Neural progenitor cell (in vitro differentiated cells): ENCODE data around the gene STX17. TPM values are rescaled to one million over a fixed set of nuclear protein-coding genes. Genes with fewer than 3 reads are reported as not detected.

Source experiments
- DNase-seq: peaks from one replicate; pipeline ENCODE4 v3.0.0-alpha.2; 2016; ENCODE audit warnings: low spot score
- H2AFZ ChIP-seq: fragments of 200-600 bp; sonication (generic); replicated peaks from 2 replicates; pipeline ENCODE4 v1.6.1; 2016; ENCODE audit warnings: antibody characterized with exemption
- H3F3A ChIP-seq: fragments of 200-600 bp; sonication (generic); 2 replicates; pipeline ENCODE4 v1.6.1; 2016; ENCODE audit warnings: antibody characterized with exemption, low read depth
- H3K27ac ChIP-seq: fragments of 200-600 bp; sonication (generic); 2 replicates; pipeline ENCODE4 v1.5.1; 2016; ENCODE audit warnings: mild to moderate bottlenecking
- H3K27me3 ChIP-seq: fragments of 200-600 bp; sonication (generic); 2 replicates; pipeline ENCODE4 v1.6.1; 2016; ENCODE audit warnings: mild to moderate bottlenecking, moderate library complexity
- H3K36me3 ChIP-seq: fragments of 200-600 bp; sonication (generic); 2 replicates; pipeline ENCODE4 v1.5.1; 2016
- H3K4me1 ChIP-seq: fragments of 200-600 bp; sonication (generic); 2 replicates; pipeline ENCODE4 v1.6.1; 2016; ENCODE audit warnings: mixed run types
- H3K4me2 ChIP-seq: fragments of 200-600 bp; sonication (generic); 2 replicates; pipeline ENCODE4 v1.6.1; 2016
- H3K4me3 ChIP-seq: fragments of 200-600 bp; sonication (generic); 2 replicates; pipeline ENCODE4 v1.5.1; 2016
- H3K79me2 ChIP-seq: fragments of 200-600 bp; sonication (generic); 2 replicates; pipeline ENCODE4 v1.6.1; 2016; ENCODE audit warnings: low read depth
- H3K9ac ChIP-seq: fragments of 200-600 bp; sonication (generic); 2 replicates; pipeline ENCODE4 v1.6.1; 2016
- H3K9me3 ChIP-seq: fragments of 200-600 bp; sonication (generic); 2 replicates; pipeline ENCODE4 v1.5.1; 2016; ENCODE audit warnings: low read depth
- H4K20me1 ChIP-seq: fragments of 200-600 bp; sonication (generic); 2 replicates; pipeline ENCODE4 v1.6.1; 2016; ENCODE audit warnings: low read depth
- H3K27ac Mint-ChIP-seq: 3 replicates; pipeline ENCODE4 v1.8.0; 2021; ENCODE audit warnings: mixed read lengths
- H3K27me3 Mint-ChIP-seq: 2 replicates; pipeline ENCODE4 v1.8.0; 2022; ENCODE audit warnings: low read depth, mild to moderate bottlenecking, inconsistent platforms, moderate library complexity, mixed read lengths; ENCODE audit not compliant: insufficient read depth
- H3K36me3 Mint-ChIP-seq: 3 replicates; pipeline ENCODE4 v1.8.0; 2021; ENCODE audit warnings: mixed read lengths
- H3K4me1 Mint-ChIP-seq: 3 replicates; pipeline ENCODE4 v1.8.0; 2021; ENCODE audit warnings: mixed read lengths
- H3K4me3 Mint-ChIP-seq: 3 replicates; pipeline ENCODE4 v1.8.0; 2021; ENCODE audit warnings: mild to moderate bottlenecking, moderate library complexity, mixed read lengths
- H3K9me3 Mint-ChIP-seq: 3 replicates; pipeline ENCODE4 v1.8.0; 2020; ENCODE audit warnings: mixed read lengths
- EZH2 ChIP-seq: fragments of 200-600 bp; sonication (generic); IDR thresholded peaks from 2 replicates; pipeline ENCODE4 v1.6.1; 2017; ENCODE audit warnings: antibody characterized with exemption, mild to moderate bottlenecking, moderate library complexity
- EZH2phosphoT487 ChIP-seq: fragments of 200-600 bp; sonication (generic); IDR thresholded peaks from 2 replicates; pipeline ENCODE4 v1.6.1; 2017; ENCODE audit warnings: antibody characterized with exemption
- total RNA-seq: library from RNA; depleted of rRNA; stranded (reverse); fragments of >200 nt; gene quantifications from 2 replicates; pipeline ENCODE4 v1.2.3, GENCODE V29; 2015; ENCODE audit warnings: low replicate concordance
- TF ChIP-seq, protein P1 (sequence below): fragments of 200-600 bp; sonication (generic); IDR thresholded peaks from 2 replicates; pipeline ENCODE4 v1.5.1; 2017; ENCODE audit warnings: antibody characterized with exemption, mild to moderate bottlenecking

Gene STX17
- total RNA-seq, 1 donor from 2014 or later = 34.4 TPM

DNA sequence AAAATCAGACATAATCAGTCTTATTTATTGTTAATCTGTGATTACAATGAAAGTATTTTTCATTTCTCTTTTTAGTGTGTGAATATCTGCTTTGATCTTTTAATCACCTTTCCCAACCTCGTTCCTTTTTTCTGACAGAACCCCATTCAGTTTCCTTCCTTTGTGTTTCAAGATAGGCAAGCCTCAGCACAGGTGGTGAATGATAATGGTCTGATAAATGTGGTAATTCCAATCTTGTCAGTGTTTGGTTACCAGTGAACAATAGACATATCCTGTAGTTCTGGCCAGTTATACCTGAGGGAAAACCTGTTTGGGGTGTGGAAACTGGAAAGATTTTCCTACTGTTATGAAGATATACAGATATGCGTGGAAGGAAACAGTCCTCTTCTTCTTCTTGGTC lies 13.5 kb downstream of the STX17 start:
- no peak overlapping the region for H3K9ac ChIP-seq
- no peak overlapping the region for H3K4me2 ChIP-seq
- Mint-ChIP-seq H3K36me3 (peaks cover 25% of the 10 kb centered on the region), H3K4me1 (no peaks in the 10 kb centered on the region), H3K4me3 (no peak overlapping the region), H3K27ac (no peak overlapping the region), H3K27me3 (no peaks in the 10 kb centered on the region), H3K9me3 (peaks cover 5% of the 10 kb centered on the region)
- no peak overlapping the region for H3K4me3 ChIP-seq
- DNase-seq = no peak
- peaks cover 6% of the 10 kb centered on the region for H3K9me3 ChIP-seq
- no peak overlapping the region for H2AFZ ChIP-seq
- H3K36me3 ChIP-seq = peaks cover 3% of the 10 kb centered on the region
- TF ChIP-seq, protein P1, sequence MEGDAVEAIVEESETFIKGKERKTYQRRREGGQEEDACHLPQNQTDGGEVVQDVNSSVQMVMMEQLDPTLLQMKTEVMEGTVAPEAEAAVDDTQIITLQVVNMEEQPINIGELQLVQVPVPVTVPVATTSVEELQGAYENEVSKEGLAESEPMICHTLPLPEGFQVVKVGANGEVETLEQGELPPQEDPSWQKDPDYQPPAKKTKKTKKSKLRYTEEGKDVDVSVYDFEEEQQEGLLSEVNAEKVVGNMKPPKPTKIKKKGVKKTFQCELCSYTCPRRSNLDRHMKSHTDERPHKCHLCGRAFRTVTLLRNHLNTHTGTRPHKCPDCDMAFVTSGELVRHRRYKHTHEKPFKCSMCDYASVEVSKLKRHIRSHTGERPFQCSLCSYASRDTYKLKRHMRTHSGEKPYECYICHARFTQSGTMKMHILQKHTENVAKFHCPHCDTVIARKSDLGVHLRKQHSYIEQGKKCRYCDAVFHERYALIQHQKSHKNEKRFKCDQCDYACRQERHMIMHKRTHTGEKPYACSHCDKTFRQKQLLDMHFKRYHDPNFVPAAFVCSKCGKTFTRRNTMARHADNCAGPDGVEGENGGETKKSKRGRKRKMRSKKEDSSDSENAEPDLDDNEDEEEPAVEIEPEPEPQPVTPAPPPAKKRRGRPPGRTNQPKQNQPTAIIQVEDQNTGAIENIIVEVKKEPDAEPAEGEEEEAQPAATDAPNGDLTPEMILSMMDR = no peak
- no peak for TF ChIP-seq EZH2
- TF ChIP-seq EZH2phosphoT487 = no peak
- H4K20me1 ChIP-seq = no peaks in the 10 kb centered on the region
- no peaks in the 10 kb centered on the region for H3K27me3 ChIP-seq
- H3K4me1 ChIP-seq = no peaks in the 10 kb centered on the region
- no peak overlapping the region for H3K27ac ChIP-seq
- H3F3A ChIP-seq = no peaks in the 10 kb centered on the region
- no peaks in the 10 kb centered on the region for H3K79me2 ChIP-seq

DNA sequence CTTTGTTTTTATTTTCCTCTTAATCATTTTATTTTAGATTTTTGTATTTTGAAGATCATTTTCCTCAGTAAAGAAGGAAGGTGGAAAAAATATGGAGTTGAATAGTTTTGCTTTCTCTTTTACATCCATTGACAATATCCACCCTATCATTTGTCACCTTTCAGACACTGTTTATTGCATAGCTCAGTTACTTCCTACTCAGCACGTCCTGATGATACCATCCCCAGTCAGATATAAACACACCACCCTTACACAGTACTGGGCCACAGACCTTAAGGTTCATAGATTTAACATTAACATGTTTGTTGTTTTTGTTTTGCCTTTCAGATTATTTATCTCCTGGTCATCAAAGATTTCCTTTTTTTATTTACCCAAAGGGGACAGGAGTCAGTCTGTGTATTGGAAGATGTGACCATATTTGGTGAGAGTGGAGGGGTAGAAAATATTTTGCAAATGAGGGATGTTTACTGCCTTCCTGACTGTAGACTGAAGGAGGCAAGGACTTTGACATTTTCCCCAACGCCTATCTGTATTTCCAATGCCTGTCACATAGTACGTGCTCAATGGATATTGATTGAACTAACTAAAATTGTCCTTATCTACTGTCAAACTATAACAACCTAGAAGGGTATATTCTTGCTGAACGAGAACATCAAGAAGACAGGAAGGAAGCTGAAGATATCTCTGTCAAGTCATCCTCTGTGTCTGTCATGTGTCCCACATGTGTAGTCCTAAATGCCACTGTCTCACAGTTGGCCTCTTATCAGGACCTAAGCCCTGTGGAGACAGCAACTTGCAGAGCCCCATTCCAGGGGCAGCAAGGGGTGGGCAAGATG lies 15.6 kb downstream of the STX17 start:
- Histone ChIP-seq H3K4me2 (no peak overlapping the region), H3K9me3 (peaks cover 15% of the 10 kb centered on the region), H4K20me1 (no peaks in the 10 kb centered on the region), H3K27me3 (no peaks in the 10 kb centered on the region), H3K79me2 (no peaks in the 10 kb centered on the region), H2AFZ (no peak overlapping the region), H3K9ac (no peak overlapping the region), H3K4me1 (no peaks in the 10 kb centered on the region), H3K4me3 (no peak overlapping the region), H3F3A (no peaks in the 10 kb centered on the region), H3K36me3 (peaks cover 13% of the 10 kb centered on the region), H3K27ac (no peak overlapping the region)
- no peaks in the 10 kb centered on the region for H3K27me3 Mint-ChIP-seq
- no peaks in the 10 kb centered on the region for H3K4me1 Mint-ChIP-seq
- H3K4me3 Mint-ChIP-seq = no peak overlapping the region
- no peak for DNase-seq
- H3K36me3 Mint-ChIP-seq = peaks cover 38% of the 10 kb centered on the region
- TF ChIP-seq EZH2 (no peak), EZH2phosphoT487 (no peak)
- TF ChIP-seq, protein P1 = no peak
- H3K27ac Mint-ChIP-seq = no peak overlapping the region
- H3K9me3 Mint-ChIP-seq = peaks cover 22% of the 10 kb centered on the region

DNA sequence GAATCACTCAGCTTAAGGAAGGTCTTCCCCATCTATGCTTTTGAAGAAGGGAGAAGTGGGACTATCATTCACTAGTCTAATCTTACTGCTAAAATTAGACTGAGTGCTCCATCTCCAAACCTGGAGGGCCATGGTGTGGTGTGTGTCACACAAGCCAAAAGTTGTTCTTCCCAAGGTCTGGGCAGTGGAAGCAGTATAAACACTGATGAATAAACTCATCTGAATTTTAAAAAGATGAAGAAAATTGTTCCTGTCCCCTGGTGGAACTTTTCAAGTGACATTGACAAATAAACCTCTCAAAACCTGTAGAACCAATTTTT lies 16.2 kb downstream of the STX17 start:
- H3K4me1 Mint-ChIP-seq = no peaks in the 10 kb centered on the region
- H3K4me3 ChIP-seq = no peak overlapping the region
- no peaks in the 10 kb centered on the region for H3K27me3 ChIP-seq
- H3K4me3 Mint-ChIP-seq = no peak overlapping the region
- H3K9ac ChIP-seq = no peak overlapping the region
- peaks cover 37% of the 10 kb centered on the region for H3K36me3 Mint-ChIP-seq
- TF ChIP-seq EZH2phosphoT487 = no peak
- TF ChIP-seq, protein P1 = no peak
- TF ChIP-seq EZH2 = no peak
- no peaks in the 10 kb centered on the region for H3K27me3 Mint-ChIP-seq
- H3K4me2 ChIP-seq = no peak overlapping the region
- H3K27ac Mint-ChIP-seq = no peak overlapping the region
- peaks cover 23% of the 10 kb centered on the region for H3K9me3 Mint-ChIP-seq
- H3K79me2 ChIP-seq = no peaks in the 10 kb centered on the region
- no peaks in the 10 kb centered on the region for H3F3A ChIP-seq
- H4K20me1 ChIP-seq = no peaks in the 10 kb centered on the region
- no peak overlapping the region for H3K27ac ChIP-seq
- no peaks in the 10 kb centered on the region for H3K4me1 ChIP-seq
- no peak overlapping the region for H2AFZ ChIP-seq
- no peak for DNase-seq
- H3K9me3 ChIP-seq = peaks cover 15% of the 10 kb centered on the region
- H3K36me3 ChIP-seq = peaks cover 13% of the 10 kb centered on the region
